GM19372 (cell line): Measurements from ENCODE around the gene UPF3A.
"Not testable (repeated sequence)": the region's sequence is repeated elsewhere in the genome, so short reads cannot be mapped to it uniquely, and the experiment has no call there.

ENCODE experiments used
- ATAC-seq: cut with Tn5 transposase; IDR thresholded peaks from one replicate; pipeline ENCODE4 v1.9.1; 2021; ENCODE audit warnings: mild to moderate bottlenecking, low read depth, moderate library complexity; ENCODE audit not compliant: unreplicated experiment

Gene UPF3A

GRCh38 chr13:114261328-114261965 lies 20.0 kb upstream of the UPF3A start:
- ATAC-seq, result no peak

- ATAC-seq, result no peak
These were observed 17.8 kb upstream of the UPF3A start for GRCh38 chr13:114263578-114263977.

- not testable (repeated sequence) for ATAC-seq
These were observed 17.1 kb upstream of the UPF3A start for GRCh38 chr13:114264313-114264712.

- ATAC-seq, result no peak
These were observed 16.4 kb upstream of the UPF3A start for GRCh38 chr13:114264886-114265611.

- ATAC-seq, result no peak
These were observed 15.2 kb upstream of the UPF3A start for GRCh38 chr13:114266241-114266640.

GRCh38 chr13:114268344-114269280 lies 12.8 kb upstream of the UPF3A start:
- ATAC-seq, result no peak

GRCh38 chr13:114269281-114269770 lies 12.1 kb upstream of the UPF3A start:
- ATAC-seq, result no peak

- no peak for ATAC-seq
These were observed 8.4 kb upstream of the UPF3A start for GRCh38 chr13:114272977-114273376.

- ATAC-seq, result no peak
These were observed 6.1 kb upstream of the UPF3A start for GRCh38 chr13:114275304-114275703.

GRCh38 chr13:114279146-114279545 lies 2.3 kb upstream of the UPF3A start:
- no peak for ATAC-seq

DNA sequence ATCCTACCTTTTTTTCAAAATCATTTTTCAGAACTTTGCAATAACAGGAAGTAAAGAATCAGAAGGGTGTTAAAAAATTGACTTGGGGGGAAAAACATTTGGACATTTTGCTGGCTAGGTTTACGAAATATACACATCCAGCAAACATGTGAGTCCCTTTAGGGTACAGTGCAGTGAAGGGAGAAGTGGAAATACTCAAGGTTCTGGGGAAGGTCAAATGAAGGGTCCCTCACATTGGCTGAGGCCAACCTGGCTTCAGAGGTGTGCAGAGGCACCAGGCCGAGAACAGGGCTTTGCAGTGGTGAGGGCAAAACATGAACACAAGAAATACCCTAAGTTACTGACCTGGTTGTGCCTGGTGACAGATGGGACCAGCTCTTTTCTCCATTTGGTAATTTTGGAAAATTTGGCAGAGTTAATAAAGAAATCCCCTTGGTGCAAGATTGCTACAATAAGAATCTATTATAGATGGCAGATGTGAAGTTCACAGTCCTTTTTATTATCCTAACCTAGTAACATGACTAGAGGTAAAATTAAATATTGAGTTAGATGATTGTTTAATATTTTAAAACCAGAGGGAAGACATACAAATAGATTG lies 1.5 kb upstream of the UPF3A start:
- ATAC-seq, result no peak

- ATAC-seq, result peak; percentile 43
These were observed 755 bp downstream of the UPF3A start for GRCh38 chr13:114282041-114282670.

DNA sequence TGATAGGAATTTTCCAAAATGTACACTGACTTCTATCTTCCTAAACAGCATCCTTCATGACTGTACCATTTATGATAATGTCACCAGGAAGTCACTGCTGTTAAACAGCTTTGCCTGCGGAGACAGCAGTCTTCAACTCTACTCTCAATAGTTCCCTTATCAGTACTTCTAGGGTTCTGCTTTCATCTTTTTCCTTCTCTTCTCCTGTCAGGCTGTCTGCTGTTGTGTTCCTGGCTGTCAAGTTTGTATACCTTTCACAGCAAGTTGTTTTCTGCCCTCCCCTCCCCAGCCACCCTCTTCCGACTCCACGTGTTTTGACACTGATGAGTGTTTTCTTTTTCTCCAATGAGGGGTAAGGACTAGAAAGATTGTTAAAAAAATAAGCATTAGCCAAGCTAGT lies 2.2 kb downstream of the UPF3A start:
- ATAC-seq, result no peak

DNA sequence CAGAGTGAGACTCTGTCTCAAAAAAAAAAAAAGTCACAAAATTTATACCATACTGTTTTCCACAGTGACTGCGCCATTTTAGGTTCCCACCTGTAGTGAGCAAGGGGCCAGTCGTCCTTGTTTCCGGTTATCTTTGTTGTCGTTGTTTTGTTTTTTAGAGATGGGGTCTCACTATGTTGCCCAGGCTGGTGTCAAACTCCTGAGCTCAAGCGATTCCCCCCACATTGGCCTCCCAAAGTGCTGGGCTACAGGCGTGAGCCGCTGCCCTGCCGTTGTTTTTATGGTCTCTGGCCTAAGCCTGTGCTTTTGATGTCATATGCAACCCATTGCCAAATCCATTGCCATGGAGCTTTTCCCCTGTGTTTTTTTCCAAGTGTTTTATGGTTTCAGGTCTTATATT lies 3.3 kb downstream of the UPF3A start:
- ATAC-seq, result no peak

DNA sequence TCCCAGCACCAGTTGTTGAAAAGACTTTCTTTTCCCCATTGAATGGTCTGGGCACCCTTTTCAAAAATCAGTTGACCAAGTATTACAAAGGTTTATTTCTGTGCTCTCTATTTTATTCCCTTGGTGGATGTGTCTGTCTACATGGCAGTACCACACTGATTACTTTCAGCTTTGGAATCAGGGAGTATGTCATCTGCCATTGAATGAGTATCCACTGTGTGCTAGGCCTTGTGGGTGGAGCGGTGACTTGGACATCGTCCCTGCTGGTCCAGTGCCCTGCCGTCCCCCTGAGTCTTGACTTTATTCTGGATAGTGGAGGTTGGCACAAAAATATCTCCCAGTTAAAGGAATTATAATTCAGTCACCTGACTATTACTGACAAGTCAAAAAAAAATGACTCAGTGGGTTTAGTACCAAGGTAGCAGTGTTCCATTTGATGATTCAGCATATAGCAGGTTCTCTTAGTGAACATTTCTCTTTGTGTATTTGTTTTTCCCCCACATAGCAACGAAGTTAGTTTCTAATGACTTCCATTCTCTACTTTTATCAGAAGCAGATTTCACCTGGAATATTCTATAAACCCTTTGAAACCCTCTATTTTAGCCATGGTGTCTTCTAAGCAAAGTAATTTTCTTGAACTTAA lies 3.9 kb downstream of the UPF3A start:
- ATAC-seq, result no peak

DNA sequence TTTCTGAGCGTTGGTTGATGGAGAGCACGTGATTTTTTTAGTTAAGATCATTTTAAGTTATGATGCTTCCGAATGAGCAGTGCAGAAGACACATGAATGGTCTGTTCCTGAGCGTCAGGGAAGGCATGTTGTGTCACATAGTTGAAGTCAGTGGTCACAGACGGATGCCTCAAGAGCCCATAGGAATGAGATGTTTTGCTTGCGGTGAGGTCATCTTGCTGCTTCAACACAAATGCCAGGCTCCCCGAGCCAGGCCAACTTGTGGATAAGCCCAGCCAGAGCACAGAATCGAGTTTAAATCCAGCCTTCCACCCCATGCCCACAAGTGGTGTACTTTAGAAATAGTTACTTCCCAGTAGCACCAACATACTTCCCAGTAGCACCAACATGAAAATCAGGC lies 5.4 kb downstream of the UPF3A start:
- no peak for ATAC-seq

GRCh38 chr13:114288157-114288591 lies 6.8 kb downstream of the UPF3A start:
- ATAC-seq, result no peak

DNA sequence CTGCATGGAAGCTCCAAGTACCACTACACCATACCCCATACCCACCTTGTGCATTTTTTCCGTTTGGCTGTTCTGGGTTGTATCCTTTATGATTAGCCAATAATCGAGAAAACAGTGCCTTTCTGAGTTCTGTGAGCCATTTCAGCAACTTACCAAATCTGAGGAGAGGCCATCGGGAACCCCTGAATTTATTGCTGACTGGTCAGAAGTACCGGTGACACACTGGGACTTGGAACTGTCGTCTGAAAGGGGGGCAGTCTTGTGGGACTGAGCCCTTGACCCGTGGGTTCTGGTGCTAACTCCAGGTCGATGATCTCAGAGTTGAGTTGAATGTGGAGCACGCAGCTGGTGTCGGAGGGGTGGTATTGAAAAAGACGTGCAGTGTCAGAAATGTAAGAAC lies 15.0 kb downstream of the UPF3A start:
- ATAC-seq, result no peak

DNA sequence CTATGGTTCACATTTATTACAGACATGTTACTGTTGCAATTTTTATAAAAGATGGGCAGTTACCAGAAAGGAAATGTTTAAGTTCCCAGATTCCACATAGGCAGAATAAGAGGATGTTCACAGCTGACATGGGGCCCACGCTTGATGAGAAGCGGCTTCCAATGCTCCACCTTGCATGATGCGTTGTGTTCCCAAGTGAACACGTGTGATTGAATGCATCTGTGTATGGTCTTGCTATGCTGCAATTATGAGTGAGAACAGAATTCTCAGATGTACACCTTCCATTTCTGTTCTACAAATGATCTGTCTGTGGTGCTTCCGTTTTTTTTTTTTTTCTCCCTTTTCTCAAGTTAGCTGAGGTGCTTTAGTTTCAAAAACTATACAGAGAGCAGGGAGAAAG lies 15.5 kb downstream of the UPF3A start:
- ATAC-seq, result no peak

DNA sequence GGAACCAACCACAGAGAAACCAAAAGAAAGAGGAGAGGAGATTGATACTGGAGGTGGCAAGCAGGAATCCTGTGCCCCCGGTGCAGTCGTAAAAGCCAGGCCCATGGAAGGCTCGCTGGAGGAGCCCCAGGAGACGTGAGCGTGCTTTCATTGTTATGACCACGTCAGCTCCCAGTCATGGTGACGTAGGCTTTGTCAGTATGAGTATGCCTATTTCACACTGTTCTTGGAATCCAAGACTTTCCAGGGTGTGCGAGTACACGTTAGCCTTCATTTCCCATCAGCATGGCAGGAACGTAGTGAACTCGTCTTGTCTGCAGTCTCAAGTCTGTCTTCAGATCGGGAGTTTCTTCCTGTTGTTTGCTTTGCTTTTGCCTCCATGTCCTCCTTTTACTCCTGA lies 17.5 kb downstream of the UPF3A start:
- ATAC-seq, result no peak
